ENCODE data around the gene MED16.

Gene MED16

DNA sequence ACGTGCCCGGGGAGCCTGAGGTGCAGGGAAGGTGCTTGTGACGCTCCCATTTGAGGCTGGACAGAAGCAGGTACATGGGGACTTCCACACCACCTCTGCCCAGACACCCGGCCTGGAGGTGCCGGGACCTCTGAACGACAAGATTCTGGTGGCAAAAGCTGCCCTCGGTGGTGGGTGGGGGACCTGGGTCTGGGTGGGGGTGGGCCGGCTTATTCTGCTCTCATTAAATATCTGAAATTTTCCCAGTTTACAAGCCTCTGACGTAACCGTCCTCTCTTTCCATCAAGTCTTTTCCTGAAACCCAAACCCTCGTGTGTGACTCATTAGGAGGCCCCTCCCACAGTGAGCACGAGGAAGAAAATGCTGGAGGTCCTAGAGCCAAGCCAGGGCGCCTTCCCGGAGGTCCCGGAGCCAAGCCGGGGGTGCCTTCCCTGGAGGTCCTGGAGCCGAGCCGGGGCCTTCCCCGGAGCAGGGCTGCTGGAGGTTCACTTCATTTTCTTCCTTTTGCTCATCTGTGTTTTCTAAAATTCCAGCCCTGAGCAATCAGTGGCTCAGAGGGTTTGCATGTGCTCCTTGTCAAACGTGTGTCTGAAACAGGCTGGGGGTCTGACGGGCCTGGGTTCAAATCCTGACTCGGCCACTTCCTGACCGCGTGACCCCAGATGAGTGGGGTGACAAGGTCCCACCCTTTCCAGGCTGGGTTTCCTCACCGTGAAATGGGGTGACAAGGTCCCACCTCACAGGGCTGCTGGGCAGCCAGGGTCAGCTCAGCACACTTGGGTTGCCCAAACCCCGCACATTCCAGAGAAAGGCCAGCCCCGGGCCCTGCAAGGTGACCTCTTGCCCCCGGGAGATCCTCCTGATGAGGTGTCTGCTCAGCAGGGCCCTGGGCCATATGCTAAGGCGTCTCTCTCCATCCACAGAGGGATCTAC, 23.5 kb downstream of the MED16 start:
- Histone ChIP-seq H3K4me3 (ENCODE audit: low read depth, low read length) (no peak overlapping the region), H3K4me1 (ENCODE audit: control insufficient read depth, insufficient read depth, low read length) (peaks cover 2% of the 10 kb centered on the region), H3K9ac (ENCODE audit: low read depth, low read length) (no peak overlapping the region)

DNA sequence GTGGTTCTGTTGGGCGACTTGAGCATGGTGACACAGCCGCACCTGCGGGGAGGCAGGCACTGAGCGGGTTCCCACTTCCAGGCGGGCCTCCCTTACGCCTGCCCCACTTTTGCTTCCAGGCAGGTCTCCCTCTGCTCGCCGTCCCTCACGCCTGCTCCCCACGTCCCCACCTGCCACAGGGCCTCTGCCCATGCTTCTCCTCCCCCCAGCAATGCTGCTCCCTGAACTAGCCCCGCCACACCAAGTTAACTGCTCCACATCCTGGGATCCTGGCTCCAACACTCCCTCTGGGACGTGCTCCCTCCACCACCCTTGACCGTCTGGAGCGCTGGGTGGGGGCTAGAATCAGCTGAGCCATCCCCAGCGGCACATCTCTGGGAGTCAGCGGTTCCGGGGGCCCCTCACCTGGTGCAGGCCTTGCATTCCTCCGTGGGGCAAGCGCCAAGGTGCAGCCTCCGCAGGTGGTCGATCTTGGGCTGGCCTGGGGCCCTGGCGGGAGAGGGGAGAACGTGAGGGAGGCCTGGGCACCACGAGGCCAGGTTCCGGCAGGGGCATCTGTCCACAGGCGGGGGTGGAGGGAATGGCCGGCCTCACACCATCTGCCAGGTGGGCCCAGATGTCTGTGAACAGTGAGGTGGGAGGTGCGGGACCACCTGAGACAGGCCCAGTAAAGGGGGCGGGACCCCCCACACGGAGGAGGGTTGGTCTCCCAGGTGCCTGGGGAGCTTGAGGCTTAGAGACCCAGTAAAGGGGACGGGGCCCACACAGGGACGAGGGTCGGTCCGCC, 24.3 kb downstream of the MED16 start:
- no peaks in the 10 kb centered on the region for H3K27me3 ChIP-seq (ENCODE audit: control insufficient read depth, insufficient read depth, low read length)
- H3K4me3 ChIP-seq (ENCODE audit: low read depth, low read length): no peak overlapping the region
- H3K9me3 ChIP-seq (ENCODE audit: control insufficient read depth, insufficient read depth, low read length): no peaks in the 10 kb centered on the region
- H3K4me1 ChIP-seq (ENCODE audit: control insufficient read depth, insufficient read depth, low read length): peaks cover 2% of the 10 kb centered on the region
- no peak overlapping the region for H3K9ac ChIP-seq (ENCODE audit: low read depth, low read length)
- H3K36me3 ChIP-seq (ENCODE audit: control insufficient read depth, insufficient read depth, low read length): peaks cover 24% of the 10 kb centered on the region

More for the DNA sequence above, 23.5 kb downstream of the MED16 start:
- peaks cover 29% of the 10 kb centered on the region for H3K36me3 ChIP-seq (ENCODE audit: control insufficient read depth, insufficient read depth, low read length)
- H3K9me3 ChIP-seq (ENCODE audit: control insufficient read depth, insufficient read depth, low read length): no peaks in the 10 kb centered on the region
- H3K27me3 ChIP-seq (ENCODE audit: control insufficient read depth, insufficient read depth, low read length): no peaks in the 10 kb centered on the region

GRCh38 chr19:867855-868457, 25.0 kb downstream of the MED16 start:
- Histone ChIP-seq H3K4me3 (ENCODE audit: low read depth, low read length) (no peak overlapping the region), H3K36me3 (ENCODE audit: control insufficient read depth, insufficient read depth, low read length) (peaks cover 21% of the 10 kb centered on the region), H3K27me3 (ENCODE audit: control insufficient read depth, insufficient read depth, low read length) (no peaks in the 10 kb centered on the region), H3K4me1 (ENCODE audit: control insufficient read depth, insufficient read depth, low read length) (peaks cover 2% of the 10 kb centered on the region), H3K9me3 (ENCODE audit: control insufficient read depth, insufficient read depth, low read length) (no peaks in the 10 kb centered on the region), H3K9ac (ENCODE audit: low read depth, low read length) (no peak overlapping the region)

GRCh38 chr19:867301-867793, 25.6 kb downstream of the MED16 start:
- H3K36me3 ChIP-seq (ENCODE audit: control insufficient read depth, insufficient read depth, low read length): peaks cover 21% of the 10 kb centered on the region
- no peak overlapping the region for H3K9ac ChIP-seq (ENCODE audit: low read depth, low read length)
- no peak overlapping the region for H3K4me3 ChIP-seq (ENCODE audit: low read depth, low read length)
- H3K4me1 ChIP-seq (ENCODE audit: control insufficient read depth, insufficient read depth, low read length): peaks cover 2% of the 10 kb centered on the region
- no peaks in the 10 kb centered on the region for H3K27me3 ChIP-seq (ENCODE audit: control insufficient read depth, insufficient read depth, low read length)
- no peaks in the 10 kb centered on the region for H3K9me3 ChIP-seq (ENCODE audit: control insufficient read depth, insufficient read depth, low read length)

DNA sequence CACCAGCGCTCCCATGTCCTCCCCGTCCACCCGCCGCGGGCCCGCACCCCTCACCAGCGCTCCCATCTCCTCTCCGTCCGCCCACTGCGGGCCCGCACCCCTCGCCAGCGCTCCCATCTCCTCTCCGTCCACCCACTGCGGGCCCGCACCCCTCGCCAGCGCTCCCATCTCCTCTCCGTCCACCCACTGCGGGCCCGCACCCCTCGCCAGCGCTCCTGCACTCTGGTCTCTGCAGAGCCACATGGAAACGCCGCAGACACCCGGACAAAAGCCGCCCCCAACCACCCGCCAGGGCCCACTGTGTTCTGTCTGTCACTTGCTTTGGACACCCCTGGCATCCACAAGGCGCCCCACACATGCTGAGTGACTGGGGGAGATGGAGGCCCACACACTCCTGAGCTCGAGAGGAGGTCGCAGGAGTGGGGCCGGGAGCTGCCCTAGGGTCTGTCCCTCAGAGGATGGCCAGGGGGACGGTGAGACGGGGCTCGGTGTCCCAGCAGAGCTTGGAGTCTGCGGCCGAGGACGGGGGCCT, 26.2 kb downstream of the MED16 start:
- Histone ChIP-seq H3K4me1 (ENCODE audit: control insufficient read depth, insufficient read depth, low read length) (no peaks in the 10 kb centered on the region), H3K4me3 (ENCODE audit: low read depth, low read length) (no peak overlapping the region), H3K27me3 (ENCODE audit: control insufficient read depth, insufficient read depth, low read length) (no peaks in the 10 kb centered on the region), H3K9me3 (ENCODE audit: control insufficient read depth, insufficient read depth, low read length) (no peaks in the 10 kb centered on the region), H3K9ac (ENCODE audit: low read depth, low read length) (no peak overlapping the region), H3K36me3 (ENCODE audit: control insufficient read depth, insufficient read depth, low read length) (peaks cover 21% of the 10 kb centered on the region)

GRCh38 chr19:863315-863620, 29.7 kb downstream of the MED16 start:
- Histone ChIP-seq H3K4me1 (ENCODE audit: control insufficient read depth, insufficient read depth, low read length) (no peaks in the 10 kb centered on the region), H3K9me3 (ENCODE audit: control insufficient read depth, insufficient read depth, low read length) (no peaks in the 10 kb centered on the region), H3K36me3 (ENCODE audit: control insufficient read depth, insufficient read depth, low read length) (peaks cover 6% of the 10 kb centered on the region), H3K4me3 (ENCODE audit: low read depth, low read length) (peak overlapping the region; percentile 49), H3K27me3 (ENCODE audit: control insufficient read depth, insufficient read depth, low read length) (peaks cover 5% of the 10 kb centered on the region), H3K9ac (ENCODE audit: low read depth, low read length) (no peak overlapping the region)

DNA sequence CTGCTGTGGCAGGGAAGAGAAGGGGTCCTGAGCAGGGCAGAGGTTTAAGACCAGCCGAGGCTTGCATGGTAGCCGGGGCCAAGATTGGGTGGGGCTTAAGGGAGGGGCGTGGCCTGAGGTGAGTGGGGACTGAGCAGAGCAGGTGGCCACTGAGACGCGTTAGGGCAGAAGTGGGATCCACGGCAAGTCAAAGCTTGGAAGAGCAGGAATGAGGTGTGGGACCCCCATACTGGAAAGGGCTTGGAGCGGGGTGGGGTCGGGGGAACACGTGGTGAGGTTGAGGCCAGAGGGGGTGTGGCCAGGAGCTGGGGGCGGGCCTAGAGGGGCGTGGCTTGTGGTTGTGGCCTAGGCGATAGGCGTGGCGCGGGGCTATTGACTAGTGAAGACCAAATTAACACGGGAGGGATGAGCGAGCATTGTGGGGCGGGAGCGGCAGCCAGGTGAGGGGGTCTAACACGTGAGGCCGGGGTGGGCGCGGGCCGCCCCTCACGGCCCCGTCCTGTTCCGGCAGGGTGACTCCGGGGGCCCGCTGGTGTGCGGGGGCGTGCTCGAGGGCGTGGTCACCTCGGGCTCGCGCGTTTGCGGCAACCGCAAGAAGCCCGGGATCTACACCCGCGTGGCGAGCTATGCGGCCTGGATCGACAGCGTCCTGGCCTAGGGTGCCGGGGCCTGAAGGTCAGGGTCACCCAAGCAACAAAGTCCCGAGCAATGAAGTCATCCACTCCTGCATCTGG, 30.2 kb downstream of the MED16 start:
- peaks cover 5% of the 10 kb centered on the region for H3K27me3 ChIP-seq (ENCODE audit: control insufficient read depth, insufficient read depth, low read length)
- H3K9ac ChIP-seq (ENCODE audit: low read depth, low read length): no peak overlapping the region
- no peaks in the 10 kb centered on the region for H3K9me3 ChIP-seq (ENCODE audit: control insufficient read depth, insufficient read depth, low read length)
- peaks cover 1% of the 10 kb centered on the region for H3K36me3 ChIP-seq (ENCODE audit: control insufficient read depth, insufficient read depth, low read length)
- H3K4me3 ChIP-seq (ENCODE audit: low read depth, low read length): peak overlapping the region; percentile 49
- H3K4me1 ChIP-seq (ENCODE audit: control insufficient read depth, insufficient read depth, low read length): no peaks in the 10 kb centered on the region

- H3K4me3 ChIP-seq (ENCODE audit: low read depth, low read length): peak overlapping the region; percentile 49
- no peaks in the 10 kb centered on the region for H3K9me3 ChIP-seq (ENCODE audit: control insufficient read depth, insufficient read depth, low read length)
- peaks cover 5% of the 10 kb centered on the region for H3K27me3 ChIP-seq (ENCODE audit: control insufficient read depth, insufficient read depth, low read length)
- no peaks in the 10 kb centered on the region for H3K4me1 ChIP-seq (ENCODE audit: control insufficient read depth, insufficient read depth, low read length)
- no peaks in the 10 kb centered on the region for H3K36me3 ChIP-seq (ENCODE audit: control insufficient read depth, insufficient read depth, low read length)
- no peak overlapping the region for H3K9ac ChIP-seq (ENCODE audit: low read depth, low read length)
Observed at GRCh38 chr19:861756-862580, 31.0 kb downstream of the MED16 start.

GRCh38 chr19:861141-861755, 31.7 kb downstream of the MED16 start:
- Histone ChIP-seq H3K27me3 (ENCODE audit: control insufficient read depth, insufficient read depth, low read length) (peaks cover 5% of the 10 kb centered on the region), H3K9me3 (ENCODE audit: control insufficient read depth, insufficient read depth, low read length) (no peaks in the 10 kb centered on the region), H3K9ac (ENCODE audit: low read depth, low read length) (no peak overlapping the region), H3K4me3 (ENCODE audit: low read depth, low read length) (peak overlapping the region; percentile 22), H3K4me1 (ENCODE audit: control insufficient read depth, insufficient read depth, low read length) (no peaks in the 10 kb centered on the region), H3K36me3 (ENCODE audit: control insufficient read depth, insufficient read depth, low read length) (no peaks in the 10 kb centered on the region)
